ENCODE results near the gene KLF9. TPM values are rescaled to one million over a fixed set of nuclear protein-coding genes. Genes with fewer than 3 reads are reported as not detected.
A peak's percentile ranks its signal among the peaks of the same experiment; 100 is the strongest.

The KLF9 gene
- total RNA-seq, 1 donor from 2014 or later = 2.6 TPM

- H3K36me3 ChIP-seq (ENCODE audit: control insufficient read depth in 3 of 3, insufficient read depth in 3 of 3, low read length in 3 of 3) = peaks cover 0 to 7% (median 0%) of the 10 kb centered on the region in 3 donors
- H3K9me3 ChIP-seq (ENCODE audit: control insufficient read depth in 3 of 3, low read length in 3 of 3) = no peaks in the 10 kb centered on the region
- peak overlapping the region; percentile 100 for H3K9ac ChIP-seq (ENCODE audit: low read depth in 1 of 3, low read length in 3 of 3)
- H3K4me1 ChIP-seq (ENCODE audit: control insufficient read depth in 3 of 3, insufficient read depth in 3 of 3, low read length in 3 of 3) = peaks cover 40 to 47% (median 42%) of the 10 kb centered on the region in 3 donors
- H3K27ac ChIP-seq (ENCODE audit: low read depth, low read length) = peak overlapping the region; percentile 99
- peak overlapping the region; percentile 98 to 100 (median 99) for H3K4me3 ChIP-seq (ENCODE audit: low read length in 3 of 3)
- no peaks in the 10 kb centered on the region for H3K27me3 ChIP-seq (ENCODE audit: control insufficient read depth in 3 of 3, insufficient read depth in 3 of 3, low read length in 3 of 3)
These were observed 1.5 kb downstream of the KLF9 start for GRCh38 chr9:70412832-70413463.

GRCh38 chr9:70411930-70412831, 2.3 kb downstream of the KLF9 start:
- H3K27ac ChIP-seq (ENCODE audit: low read depth, low read length) = peak overlapping the region; percentile 99
- peaks cover 44 to 48% (median 44%) of the 10 kb centered on the region in 3 donors for H3K4me1 ChIP-seq (ENCODE audit: control insufficient read depth in 3 of 3, insufficient read depth in 3 of 3, low read length in 3 of 3)

GRCh38 chr9:70411121-70411929, 3.1 kb downstream of the KLF9 start:
- H3K4me3 ChIP-seq (ENCODE audit: low read length in 3 of 3) = peak overlapping the region; percentile 98 to 100 (median 99)
- peaks cover 46 to 55% (median 52%) of the 10 kb centered on the region in 3 donors for H3K4me1 ChIP-seq (ENCODE audit: control insufficient read depth in 3 of 3, insufficient read depth in 3 of 3, low read length in 3 of 3)
- H3K36me3 ChIP-seq (ENCODE audit: control insufficient read depth in 3 of 3, insufficient read depth in 3 of 3, low read length in 3 of 3) = peaks cover 0 to 7% (median 2%) of the 10 kb centered on the region in 3 donors
- no peaks in the 10 kb centered on the region for H3K27me3 ChIP-seq (ENCODE audit: control insufficient read depth in 3 of 3, insufficient read depth in 3 of 3, low read length in 3 of 3)
- H3K9me3 ChIP-seq (ENCODE audit: control insufficient read depth in 3 of 3, low read length in 3 of 3) = no peaks in the 10 kb centered on the region
- H3K9ac ChIP-seq (ENCODE audit: low read depth in 1 of 3, low read length in 3 of 3) = peak overlapping the region; percentile 100
- peak overlapping the region; percentile 99 for H3K27ac ChIP-seq (ENCODE audit: low read depth, low read length)

More at GRCh38 chr9:70411930-70412831, 2.3 kb downstream of the KLF9 start:
- no peaks in the 10 kb centered on the region for H3K27me3 ChIP-seq (ENCODE audit: control insufficient read depth in 3 of 3, insufficient read depth in 3 of 3, low read length in 3 of 3)
- peaks cover 0 to 7% (median 2%) of the 10 kb centered on the region in 3 donors for H3K36me3 ChIP-seq (ENCODE audit: control insufficient read depth in 3 of 3, insufficient read depth in 3 of 3, low read length in 3 of 3)
- no peaks in the 10 kb centered on the region for H3K9me3 ChIP-seq (ENCODE audit: control insufficient read depth in 3 of 3, low read length in 3 of 3)
- peak overlapping the region; percentile 100 for H3K9ac ChIP-seq (ENCODE audit: low read depth in 1 of 3, low read length in 3 of 3)
- H3K4me3 ChIP-seq (ENCODE audit: low read length in 3 of 3) = peak overlapping the region; percentile 98 to 100 (median 99)

GRCh38 chr9:70410368-70410767, 4.1 kb downstream of the KLF9 start:
- H3K4me3 ChIP-seq (ENCODE audit: low read length in 3 of 3) = peak overlapping the region; percentile 98 to 100 (median 99)
- H3K36me3 ChIP-seq (ENCODE audit: control insufficient read depth in 3 of 3, insufficient read depth in 3 of 3, low read length in 3 of 3) = peaks cover 0 to 7% (median 2%) of the 10 kb centered on the region in 3 donors
- H3K27me3 ChIP-seq (ENCODE audit: control insufficient read depth in 3 of 3, insufficient read depth in 3 of 3, low read length in 3 of 3) = no peaks in the 10 kb centered on the region
- peaks cover 41 to 64% (median 61%) of the 10 kb centered on the region in 3 donors for H3K4me1 ChIP-seq (ENCODE audit: control insufficient read depth in 3 of 3, insufficient read depth in 3 of 3, low read length in 3 of 3)
- peak overlapping the region; percentile 99 for H3K27ac ChIP-seq (ENCODE audit: low read depth, low read length)
- H3K9ac ChIP-seq (ENCODE audit: low read depth in 1 of 3, low read length in 3 of 3) = peak overlapping the region; percentile 100
- H3K9me3 ChIP-seq (ENCODE audit: control insufficient read depth in 3 of 3, low read length in 3 of 3) = no peaks in the 10 kb centered on the region

GRCh38 chr9:70409800-70410199, 4.7 kb downstream of the KLF9 start:
- Histone ChIP-seq H3K27ac (ENCODE audit: low read depth, low read length) (peak overlapping the region; percentile 99), H3K9ac (ENCODE audit: low read depth in 1 of 3, low read length in 3 of 3) (peak overlapping the region; percentile 34 to 100 (median 100)), H3K36me3 (ENCODE audit: control insufficient read depth in 3 of 3, insufficient read depth in 3 of 3, low read length in 3 of 3) (peaks cover 0 to 7% (median 2%) of the 10 kb centered on the region in 3 donors), H3K4me1 (ENCODE audit: control insufficient read depth in 3 of 3, insufficient read depth in 3 of 3, low read length in 3 of 3) (peaks cover 40 to 62% (median 60%) of the 10 kb centered on the region in 3 donors), H3K9me3 (ENCODE audit: control insufficient read depth in 3 of 3, low read length in 3 of 3) (no peaks in the 10 kb centered on the region), H3K4me3 (ENCODE audit: low read length in 3 of 3) (peak overlapping the region; percentile 98 to 100 (median 99)), H3K27me3 (ENCODE audit: control insufficient read depth in 3 of 3, insufficient read depth in 3 of 3, low read length in 3 of 3) (no peaks in the 10 kb centered on the region)

- H3K36me3 ChIP-seq (ENCODE audit: control insufficient read depth in 3 of 3, insufficient read depth in 3 of 3, low read length in 3 of 3) = peaks cover 0 to 7% (median 2%) of the 10 kb centered on the region in 3 donors
- H3K27me3 ChIP-seq (ENCODE audit: control insufficient read depth in 3 of 3, insufficient read depth in 3 of 3, low read length in 3 of 3) = no peaks in the 10 kb centered on the region
- H3K4me1 ChIP-seq (ENCODE audit: control insufficient read depth in 3 of 3, insufficient read depth in 3 of 3, low read length in 3 of 3) = peaks cover 41 to 61% (median 60%) of the 10 kb centered on the region in 3 donors
- H3K27ac ChIP-seq (ENCODE audit: low read depth, low read length) = peak overlapping the region; percentile 99
- H3K9me3 ChIP-seq (ENCODE audit: control insufficient read depth in 3 of 3, low read length in 3 of 3) = no peaks in the 10 kb centered on the region
- H3K4me3 ChIP-seq (ENCODE audit: low read length in 3 of 3) = peak overlapping the region in 2 of 3 donors; percentile 38 to 57
- peak overlapping the region; percentile 34 to 100 (median 100) for H3K9ac ChIP-seq (ENCODE audit: low read depth in 1 of 3, low read length in 3 of 3)
These were observed 5.2 kb downstream of the KLF9 start for GRCh38 chr9:70409280-70409679.

GRCh38 chr9:70408393-70409040, 5.9 kb downstream of the KLF9 start:
- Histone ChIP-seq H3K9ac (ENCODE audit: low read depth in 1 of 3, low read length in 3 of 3) (no peak overlapping the region), H3K27me3 (ENCODE audit: control insufficient read depth in 3 of 3, insufficient read depth in 3 of 3, low read length in 3 of 3) (no peaks in the 10 kb centered on the region), H3K9me3 (ENCODE audit: control insufficient read depth in 3 of 3, low read length in 3 of 3) (no peaks in the 10 kb centered on the region), H3K36me3 (ENCODE audit: control insufficient read depth in 3 of 3, insufficient read depth in 3 of 3, low read length in 3 of 3) (peaks cover 0 to 7% (median 2%) of the 10 kb centered on the region in 3 donors), H3K4me3 (ENCODE audit: low read length in 3 of 3) (peak overlapping the region in 2 of 3 donors; percentile 11 to 29), H3K27ac (ENCODE audit: low read depth, low read length) (peak overlapping the region; percentile 79), H3K4me1 (ENCODE audit: control insufficient read depth in 3 of 3, insufficient read depth in 3 of 3, low read length in 3 of 3) (peaks cover 49 to 69% (median 67%) of the 10 kb centered on the region in 3 donors)

- Histone ChIP-seq H3K4me3 (ENCODE audit: low read length in 3 of 3) (peak overlapping the region in 2 of 3 donors; percentile 14 to 42), H3K27me3 (ENCODE audit: control insufficient read depth in 3 of 3, insufficient read depth in 3 of 3, low read length in 3 of 3) (no peaks in the 10 kb centered on the region), H3K9me3 (ENCODE audit: control insufficient read depth in 3 of 3, low read length in 3 of 3) (no peaks in the 10 kb centered on the region), H3K27ac (ENCODE audit: low read depth, low read length) (peak overlapping the region; percentile 79), H3K4me1 (ENCODE audit: control insufficient read depth in 3 of 3, insufficient read depth in 3 of 3, low read length in 3 of 3) (peaks cover 60 to 82% (median 80%) of the 10 kb centered on the region in 3 donors), H3K36me3 (ENCODE audit: control insufficient read depth in 3 of 3, insufficient read depth in 3 of 3, low read length in 3 of 3) (peaks cover 0 to 2% (median 0%) of the 10 kb centered on the region in 3 donors), H3K9ac (ENCODE audit: low read depth in 1 of 3, low read length in 3 of 3) (peak overlapping the region; percentile 4 to 10 (median 8))
These were observed 7.4 kb downstream of the KLF9 start for GRCh38 chr9:70407081-70407503.

- H3K4me1 ChIP-seq (ENCODE audit: control insufficient read depth in 3 of 3, insufficient read depth in 3 of 3, low read length in 3 of 3) = peaks cover 62 to 83% (median 80%) of the 10 kb centered on the region in 3 donors
- no peaks in the 10 kb centered on the region for H3K27me3 ChIP-seq (ENCODE audit: control insufficient read depth in 3 of 3, insufficient read depth in 3 of 3, low read length in 3 of 3)
- peak overlapping the region in 1 of 3 donors; percentile 14 for H3K4me3 ChIP-seq (ENCODE audit: low read length in 3 of 3)
- peak overlapping the region in 2 of 3 donors; percentile 11 to 24 for H3K9ac ChIP-seq (ENCODE audit: low read depth in 1 of 3, low read length in 3 of 3)
- H3K36me3 ChIP-seq (ENCODE audit: control insufficient read depth in 3 of 3, insufficient read depth in 3 of 3, low read length in 3 of 3) = peaks cover 0 to 2% (median 0%) of the 10 kb centered on the region in 3 donors
- no peaks in the 10 kb centered on the region for H3K9me3 ChIP-seq (ENCODE audit: control insufficient read depth in 3 of 3, low read length in 3 of 3)
- peak overlapping the region; percentile 79 for H3K27ac ChIP-seq (ENCODE audit: low read depth, low read length)
These were observed 8.0 kb downstream of the KLF9 start for GRCh38 chr9:70406434-70406862.
